Bronchial epithelial cell (primary cell): ENCODE results near the gene LRSAM1. TPM values are rescaled to one million over a fixed set of nuclear protein-coding genes. Genes with fewer than 3 reads are reported as not detected.

Source experiments
- DNase-seq: peaks from one replicate; pipeline ENCODE4 v3.0.0-alpha.2; 2010; ENCODE audit warnings: low read depth
- FAIRE-seq: peaks from 2 replicates; lab custom pipeline; 2011; peaks lifted over from hg19 to GRCh38; lab: Jason Lieb, UNC
- H3K27me3 ChIP-seq: 2 replicates; pipeline ENCODE4 v1.5.1; 2011; ENCODE audit warnings: low read length; ENCODE audit not compliant: control insufficient read depth, insufficient read depth
- H3K36me3 ChIP-seq: 2 replicates; pipeline ENCODE4 v1.5.1; 2011; ENCODE audit warnings: low read length; ENCODE audit not compliant: control insufficient read depth, insufficient read depth
- H3K4me3 ChIP-seq: 2 replicates; pipeline ENCODE4 v1.5.1; 2011; ENCODE audit warnings: mild to moderate bottlenecking, low read depth, low read length, control low read depth
- CTCF ChIP-seq: IDR thresholded peaks from 2 replicates; pipeline ENCODE4 v1.5.1; 2011; ENCODE audit warnings: mild to moderate bottlenecking, moderate library complexity, low read length, control low read depth, inconsistent platforms; ENCODE audit not compliant: insufficient read depth, severe bottlenecking
- total RNA-seq: library from RNA; depleted of rRNA; stranded (reverse); fragments of >200 nt; gene quantifications from 2 replicates; pipeline ENCODE4 v1.2.1, GENCODE V29; 2014

LRSAM1 gene
- total RNA-seq, 1 donor from 2014 or later = 5.3 TPM

- H3K36me3 ChIP-seq = peaks cover 32% of the 10 kb centered on the region
- no peak for FAIRE-seq
- TF ChIP-seq CTCF = no peak
Observed at GRCh38 chr9:127500399-127500798, 49.1 kb downstream of the LRSAM1 start.

GRCh38 chr9:127500862-127501261 is 49.6 kb downstream of the LRSAM1 start:
- no peaks in the 10 kb centered on the region for H3K27me3 ChIP-seq
- DNase-seq (no peak), FAIRE-seq (no peak)
- peaks cover 32% of the 10 kb centered on the region for H3K36me3 ChIP-seq
- no peak for TF ChIP-seq CTCF
- H3K4me3 ChIP-seq = no peak overlapping the region

More at GRCh38 chr9:127500399-127500798, 49.1 kb downstream of the LRSAM1 start:
- H3K4me3 ChIP-seq = no peak overlapping the region
- no peaks in the 10 kb centered on the region for H3K27me3 ChIP-seq
- no peak for DNase-seq

- no peak overlapping the region for H3K4me3 ChIP-seq
- no peak for TF ChIP-seq CTCF
- FAIRE-seq = no peak
- DNase-seq = no peak
- peaks cover 31% of the 10 kb centered on the region for H3K36me3 ChIP-seq
- H3K27me3 ChIP-seq = no peaks in the 10 kb centered on the region
Observed at GRCh38 chr9:127501821-127502343, 50.6 kb downstream of the LRSAM1 start.

GRCh38 chr9:127502706-127503378 is 51.5 kb downstream of the LRSAM1 start:
- FAIRE-seq (no peak), DNase-seq (no peak)
- peaks cover 35% of the 10 kb centered on the region for H3K36me3 ChIP-seq
- no peak overlapping the region for H3K4me3 ChIP-seq
- TF ChIP-seq CTCF = no peak
- no peaks in the 10 kb centered on the region for H3K27me3 ChIP-seq

GRCh38 chr9:127503379-127503921 is 52.1 kb downstream of the LRSAM1 start:
- Histone ChIP-seq H3K4me3 (no peak overlapping the region), H3K36me3 (peaks cover 39% of the 10 kb centered on the region), H3K27me3 (no peaks in the 10 kb centered on the region)
- DNase-seq = no peak
- no peak for FAIRE-seq
- TF ChIP-seq CTCF = no peak
